HEK293 (cell line): Measurements from ENCODE around the gene SLC35E3.

Experiments used
- BCL11B ChIP-seq: fragments of 450-650 bp; formaldehyde crosslinking; IDR thresholded peaks from 2 replicates; pipeline ENCODE4 v1.5.1; 2016; ENCODE audit warnings: low read depth, missing biosample characterization, missing genetic modification characterization
- GLIS1 ChIP-seq: fragments of 450-650 bp; formaldehyde crosslinking; IDR thresholded peaks from 2 replicates; pipeline ENCODE4 v1.5.1; 2016; ENCODE audit warnings: missing biosample characterization, missing genetic modification characterization
- KLF1 ChIP-seq: fragments of 450-650 bp; formaldehyde crosslinking; IDR thresholded peaks from 2 replicates; pipeline ENCODE4 v1.5.1; 2016; ENCODE audit warnings: missing biosample characterization, missing genetic modification characterization
- KLF16 ChIP-seq: fragments of 450-650 bp; formaldehyde crosslinking; IDR thresholded peaks from 2 replicates; pipeline ENCODE4 v1.5.1; 2017; ENCODE audit warnings: missing biosample characterization, missing genetic modification characterization
- KLF8 ChIP-seq: fragments of 450-650 bp; formaldehyde crosslinking; IDR thresholded peaks from 2 replicates; pipeline ENCODE4 v1.5.1; 2016; ENCODE audit warnings: missing biosample characterization, missing genetic modification characterization
- SP2 ChIP-seq: fragments of 450-650 bp; formaldehyde crosslinking; IDR thresholded peaks from 2 replicates; pipeline ENCODE4 v1.5.1; 2016; ENCODE audit warnings: missing biosample characterization, missing genetic modification characterization
- YY2 ChIP-seq: fragments of 450-650 bp; formaldehyde crosslinking; IDR thresholded peaks from 2 replicates; pipeline ENCODE4 v1.5.1; 2016; ENCODE audit warnings: missing biosample characterization, missing genetic modification characterization
- ZBTB48 ChIP-seq: fragments of 450-650 bp; formaldehyde crosslinking; IDR thresholded peaks from 2 replicates; pipeline ENCODE4 v1.5.1; 2016; ENCODE audit warnings: missing biosample characterization, missing genetic modification characterization
- ZNF10 ChIP-seq: fragments of 450-650 bp; formaldehyde crosslinking; IDR thresholded peaks from 2 replicates; pipeline ENCODE4 v1.5.1; 2017; ENCODE audit warnings: missing biosample characterization, missing genetic modification characterization
- ZNF121 ChIP-seq: fragments of 450-650 bp; formaldehyde crosslinking; IDR thresholded peaks from 2 replicates; pipeline ENCODE4 v1.5.1; 2016; ENCODE audit warnings: missing biosample characterization, missing genetic modification characterization
- ZNF324 ChIP-seq: fragments of 450-650 bp; formaldehyde crosslinking; IDR thresholded peaks from 2 replicates; pipeline ENCODE4 v1.5.1; 2016; ENCODE audit warnings: missing biosample characterization, missing genetic modification characterization
- ZNF37A ChIP-seq: fragments of 450-650 bp; IDR thresholded peaks from 2 replicates; pipeline ENCODE4 v1.5.1; 2018; ENCODE audit warnings: missing biosample characterization, missing genetic modification characterization
- ZNF404 ChIP-seq: fragments of 450-650 bp; formaldehyde crosslinking; IDR thresholded peaks from 2 replicates; pipeline ENCODE4 v1.5.1; 2017; ENCODE audit warnings: missing biosample characterization, missing genetic modification characterization
- ZNF626 ChIP-seq: fragments of 450-650 bp; sonication (Bioruptor Pico); formaldehyde crosslinking; IDR thresholded peaks from 2 replicates; pipeline ENCODE4 v1.5.1; 2018; ENCODE audit warnings: missing biosample characterization, missing genetic modification characterization, inconsistent platforms
- ZNF677 ChIP-seq: fragments of 450-650 bp; IDR thresholded peaks from 2 replicates; pipeline ENCODE4 v1.5.0; 2018; ENCODE audit warnings: missing biosample characterization, mild to moderate bottlenecking, missing genetic modification characterization, moderate library complexity
- ZNF76 ChIP-seq: fragments of 450-650 bp; formaldehyde crosslinking; IDR thresholded peaks from 2 replicates; pipeline ENCODE4; 2016; ENCODE audit warnings: low read depth, missing biosample characterization, missing genetic modification characterization, borderline replicate concordance
- ZNF777 ChIP-seq: fragments of 450-650 bp; formaldehyde crosslinking; IDR thresholded peaks from 2 replicates; pipeline ENCODE4 v1.5.1; 2017; ENCODE audit warnings: missing biosample characterization, missing genetic modification characterization, borderline replicate concordance
- ZNF791 ChIP-seq: fragments of 450-650 bp; formaldehyde crosslinking; IDR thresholded peaks from 2 replicates; pipeline ENCODE4 v1.5.1; 2016; ENCODE audit warnings: missing biosample characterization, missing genetic modification characterization
- ZSCAN30 ChIP-seq: fragments of 450-650 bp; IDR thresholded peaks from 2 replicates; pipeline ENCODE4 v1.5.1; 2018; ENCODE audit warnings: missing biosample characterization, mild to moderate bottlenecking, missing genetic modification characterization, moderate library complexity
- TF ChIP-seq, protein P1 (sequence below): fragments of 450-650 bp; formaldehyde crosslinking; IDR thresholded peaks from 2 replicates; pipeline ENCODE4 v1.5.1; 2016; ENCODE audit warnings: missing biosample characterization, missing genetic modification characterization
- TF ChIP-seq, protein P2 (sequence below): fragments of 450-650 bp; formaldehyde crosslinking; IDR thresholded peaks from 2 replicates; pipeline ENCODE4 v1.5.1; 2016; ENCODE audit warnings: missing biosample characterization, missing genetic modification characterization
- TF ChIP-seq, protein P3 (sequence below): fragments of 450-650 bp; formaldehyde crosslinking; IDR thresholded peaks from 2 replicates; pipeline ENCODE4 v1.5.1; 2016; ENCODE audit warnings: missing biosample characterization, missing genetic modification characterization
- TF ChIP-seq, protein P4 (sequence below): fragments of 450-650 bp; formaldehyde crosslinking; IDR thresholded peaks from 2 replicates; pipeline ENCODE4 v1.5.1; 2016; ENCODE audit warnings: missing biosample characterization, missing genetic modification characterization
- TF ChIP-seq, protein P5 (sequence below): fragments of 450-650 bp; formaldehyde crosslinking; IDR thresholded peaks from 2 replicates; pipeline ENCODE4 v1.5.1; 2017; ENCODE audit warnings: missing biosample characterization, missing genetic modification characterization
- TF ChIP-seq, protein P6 (sequence below): fragments of 450-650 bp; formaldehyde crosslinking; IDR thresholded peaks from 2 replicates; pipeline ENCODE4 v1.5.1; 2016; ENCODE audit warnings: missing biosample characterization, missing genetic modification characterization

Gene SLC35E3

DNA sequence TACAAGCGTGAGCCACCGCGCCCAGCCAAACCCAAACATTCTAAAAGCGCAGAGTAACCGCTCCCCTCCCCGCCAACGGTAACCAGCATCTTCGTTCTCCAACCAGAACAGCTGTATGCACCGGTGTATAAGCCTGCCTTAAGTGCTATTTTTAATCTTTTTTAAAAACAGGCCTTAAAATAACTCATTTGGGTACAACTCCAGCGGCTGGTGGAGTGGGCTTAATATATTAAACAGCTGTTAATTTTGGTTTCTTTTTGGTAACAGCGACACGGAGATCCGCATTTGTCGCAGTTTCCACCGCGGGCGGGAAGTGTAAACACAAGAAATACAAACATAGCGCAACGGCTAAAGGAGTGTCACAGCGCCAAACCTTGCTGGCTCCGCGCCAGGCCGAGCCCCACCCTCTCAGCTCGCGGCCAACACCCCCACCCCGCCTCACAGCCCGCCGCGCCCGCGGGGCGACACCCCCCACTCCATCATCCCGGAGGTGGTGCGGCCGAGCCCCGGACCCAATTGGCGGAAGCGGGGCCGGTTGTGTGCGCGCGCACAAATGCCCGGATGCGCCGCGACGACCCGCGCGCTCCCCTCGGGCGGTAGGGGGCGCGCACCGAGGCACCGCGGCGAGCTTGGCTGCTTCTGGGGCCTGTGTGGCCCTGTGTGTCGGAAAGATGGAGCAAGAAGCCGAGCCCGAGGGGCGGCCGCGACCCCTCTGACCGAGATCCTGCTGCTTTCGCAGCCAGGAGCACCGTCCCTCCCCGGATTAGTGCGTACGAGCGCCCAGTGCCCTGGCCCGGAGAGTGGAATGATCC is 61.8 kb downstream of the SLC35E3 start, which contains the start of gene MDM2 (continued):
- TF ChIP-seq, protein P1, sequence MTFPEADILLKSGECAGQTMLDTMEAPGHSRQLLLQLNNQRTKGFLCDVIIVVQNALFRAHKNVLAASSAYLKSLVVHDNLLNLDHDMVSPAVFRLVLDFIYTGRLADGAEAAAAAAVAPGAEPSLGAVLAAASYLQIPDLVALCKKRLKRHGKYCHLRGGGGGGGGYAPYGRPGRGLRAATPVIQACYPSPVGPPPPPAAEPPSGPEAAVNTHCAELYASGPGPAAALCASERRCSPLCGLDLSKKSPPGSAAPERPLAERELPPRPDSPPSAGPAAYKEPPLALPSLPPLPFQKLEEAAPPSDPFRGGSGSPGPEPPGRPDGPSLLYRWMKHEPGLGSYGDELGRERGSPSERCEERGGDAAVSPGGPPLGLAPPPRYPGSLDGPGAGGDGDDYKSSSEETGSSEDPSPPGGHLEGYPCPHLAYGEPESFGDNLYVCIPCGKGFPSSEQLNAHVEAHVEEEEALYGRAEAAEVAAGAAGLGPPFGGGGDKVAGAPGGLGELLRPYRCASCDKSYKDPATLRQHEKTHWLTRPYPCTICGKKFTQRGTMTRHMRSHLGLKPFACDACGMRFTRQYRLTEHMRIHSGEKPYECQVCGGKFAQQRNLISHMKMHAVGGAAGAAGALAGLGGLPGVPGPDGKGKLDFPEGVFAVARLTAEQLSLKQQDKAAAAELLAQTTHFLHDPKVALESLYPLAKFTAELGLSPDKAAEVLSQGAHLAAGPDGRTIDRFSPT (tag by site-specific recombination) = peak; percentile 64
- TF ChIP-seq ZNF76 (tag by site-specific recombination) = peak; percentile 45; the same call in 1 of the 2 replicates
- TF ChIP-seq ZNF626 (tag by site-specific recombination) = no peak
- peak; percentile 81; the same call in 1 of the 2 replicates for TF ChIP-seq ZSCAN30
- TF ChIP-seq ZNF37A = peak; percentile 60; the same call in 1 of the 2 replicates
- peak; percentile 82; the same call in 1 of the 2 replicates for TF ChIP-seq ZNF324 (tag by site-specific recombination)
- TF ChIP-seq KLF8 (tag by site-specific recombination) = peak; percentile 95
- TF ChIP-seq, protein P2, sequence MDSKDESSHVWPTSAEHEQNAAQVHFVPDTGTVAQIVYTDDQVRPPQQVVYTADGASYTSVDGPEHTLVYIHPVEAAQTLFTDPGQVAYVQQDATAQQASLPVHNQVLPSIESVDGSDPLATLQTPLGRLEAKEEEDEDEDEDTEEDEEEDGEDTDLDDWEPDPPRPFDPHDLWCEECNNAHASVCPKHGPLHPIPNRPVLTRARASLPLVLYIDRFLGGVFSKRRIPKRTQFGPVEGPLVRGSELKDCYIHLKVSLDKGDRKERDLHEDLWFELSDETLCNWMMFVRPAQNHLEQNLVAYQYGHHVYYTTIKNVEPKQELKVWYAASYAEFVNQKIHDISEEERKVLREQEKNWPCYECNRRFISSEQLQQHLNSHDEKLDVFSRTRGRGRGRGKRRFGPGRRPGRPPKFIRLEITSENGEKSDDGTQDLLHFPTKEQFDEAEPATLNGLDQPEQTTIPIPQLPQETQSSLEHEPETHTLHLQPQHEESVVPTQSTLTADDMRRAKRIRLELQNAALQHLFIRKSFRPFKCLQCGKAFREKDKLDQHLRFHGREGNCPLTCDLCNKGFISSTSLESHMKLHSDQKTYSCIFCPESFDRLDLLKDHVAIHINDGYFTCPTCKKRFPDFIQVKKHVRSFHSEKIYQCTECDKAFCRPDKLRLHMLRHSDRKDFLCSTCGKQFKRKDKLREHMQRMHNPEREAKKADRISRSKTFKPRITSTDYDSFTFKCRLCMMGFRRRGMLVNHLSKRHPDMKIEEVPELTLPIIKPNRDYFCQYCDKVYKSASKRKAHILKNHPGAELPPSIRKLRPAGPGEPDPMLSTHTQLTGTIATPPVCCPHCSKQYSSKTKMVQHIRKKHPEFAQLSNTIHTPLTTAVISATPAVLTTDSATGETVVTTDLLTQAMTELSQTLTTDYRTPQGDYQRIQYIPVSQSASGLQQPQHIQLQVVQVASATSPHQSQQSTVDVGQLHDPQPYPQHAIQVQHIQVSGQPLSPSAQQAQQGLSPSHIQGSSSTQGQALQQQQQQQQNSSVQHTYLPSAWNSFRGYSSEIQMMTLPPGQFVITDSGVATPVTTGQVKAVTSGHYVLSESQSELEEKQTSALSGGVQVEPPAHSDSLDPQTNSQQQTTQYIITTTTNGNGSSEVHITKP (tag by site-specific recombination) = peak; percentile 84
- 0 out of 2 replicates have a peak, but pooled peaks have one; percentile 31 for TF ChIP-seq ZNF677 (tag by site-specific recombination)
- TF ChIP-seq, protein P3, sequence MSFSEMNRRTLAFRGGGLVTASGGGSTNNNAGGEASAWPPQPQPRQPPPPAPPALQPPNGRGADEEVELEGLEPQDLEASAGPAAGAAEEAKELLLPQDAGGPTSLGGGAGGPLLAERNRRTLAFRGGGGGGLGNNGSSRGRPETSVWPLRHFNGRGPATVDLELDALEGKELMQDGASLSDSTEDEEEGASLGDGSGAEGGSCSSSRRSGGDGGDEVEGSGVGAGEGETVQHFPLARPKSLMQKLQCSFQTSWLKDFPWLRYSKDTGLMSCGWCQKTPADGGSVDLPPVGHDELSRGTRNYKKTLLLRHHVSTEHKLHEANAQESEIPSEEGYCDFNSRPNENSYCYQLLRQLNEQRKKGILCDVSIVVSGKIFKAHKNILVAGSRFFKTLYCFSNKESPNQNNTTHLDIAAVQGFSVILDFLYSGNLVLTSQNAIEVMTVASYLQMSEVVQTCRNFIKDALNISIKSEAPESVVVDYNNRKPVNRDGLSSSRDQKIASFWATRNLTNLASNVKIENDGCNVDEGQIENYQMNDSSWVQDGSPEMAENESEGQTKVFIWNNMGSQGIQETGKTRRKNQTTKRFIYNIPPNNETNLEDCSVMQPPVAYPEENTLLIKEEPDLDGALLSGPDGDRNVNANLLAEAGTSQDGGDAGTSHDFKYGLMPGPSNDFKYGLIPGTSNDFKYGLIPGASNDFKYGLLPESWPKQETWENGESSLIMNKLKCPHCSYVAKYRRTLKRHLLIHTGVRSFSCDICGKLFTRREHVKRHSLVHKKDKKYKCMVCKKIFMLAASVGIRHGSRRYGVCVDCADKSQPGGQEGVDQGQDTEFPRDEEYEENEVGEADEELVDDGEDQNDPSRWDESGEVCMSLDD (tag by site-specific recombination) = peak; percentile 95
- TF ChIP-seq GLIS1 (tag by site-specific recombination) = peak; percentile 47; the same call in 1 of the 2 replicates
- TF ChIP-seq, protein P4, sequence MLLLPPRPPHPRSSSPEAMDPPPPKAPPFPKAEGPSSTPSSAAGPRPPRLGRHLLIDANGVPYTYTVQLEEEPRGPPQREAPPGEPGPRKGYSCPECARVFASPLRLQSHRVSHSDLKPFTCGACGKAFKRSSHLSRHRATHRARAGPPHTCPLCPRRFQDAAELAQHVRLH (tag by site-specific recombination) = peak; percentile 59; the same call in 1 of the 2 replicates
- no peak for TF ChIP-seq ZNF791 (tag by site-specific recombination)
- TF ChIP-seq KLF16 (tag by site-specific recombination) = peak; percentile 75
- peak; percentile 26; the same call in 1 of the 2 replicates for TF ChIP-seq ZNF777 (tag by site-specific recombination)
- TF ChIP-seq, protein P5, sequence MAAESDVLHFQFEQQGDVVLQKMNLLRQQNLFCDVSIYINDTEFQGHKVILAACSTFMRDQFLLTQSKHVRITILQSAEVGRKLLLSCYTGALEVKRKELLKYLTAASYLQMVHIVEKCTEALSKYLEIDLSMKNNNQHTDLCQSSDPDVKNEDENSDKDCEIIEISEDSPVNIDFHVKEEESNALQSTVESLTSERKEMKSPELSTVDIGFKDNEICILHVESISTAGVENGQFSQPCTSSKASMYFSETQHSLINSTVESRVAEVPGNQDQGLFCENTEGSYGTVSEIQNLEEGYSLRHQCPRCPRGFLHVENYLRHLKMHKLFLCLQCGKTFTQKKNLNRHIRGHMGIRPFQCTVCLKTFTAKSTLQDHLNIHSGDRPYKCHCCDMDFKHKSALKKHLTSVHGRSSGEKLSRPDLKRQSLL (tag by site-specific recombination) = peak; percentile 97
- TF ChIP-seq ZNF404 (tag by site-specific recombination) = no peak
- no peak for TF ChIP-seq ZNF10
- TF ChIP-seq ZBTB48 = 0 out of 2 replicates have a peak, but pooled peaks have one; percentile 64
- TF ChIP-seq ZNF121 (tag by site-specific recombination) = no peak; the same call in 1 of the 2 replicates
- peak; percentile 76 for TF ChIP-seq SP2 (tag by site-specific recombination)
- TF ChIP-seq, protein P6, sequence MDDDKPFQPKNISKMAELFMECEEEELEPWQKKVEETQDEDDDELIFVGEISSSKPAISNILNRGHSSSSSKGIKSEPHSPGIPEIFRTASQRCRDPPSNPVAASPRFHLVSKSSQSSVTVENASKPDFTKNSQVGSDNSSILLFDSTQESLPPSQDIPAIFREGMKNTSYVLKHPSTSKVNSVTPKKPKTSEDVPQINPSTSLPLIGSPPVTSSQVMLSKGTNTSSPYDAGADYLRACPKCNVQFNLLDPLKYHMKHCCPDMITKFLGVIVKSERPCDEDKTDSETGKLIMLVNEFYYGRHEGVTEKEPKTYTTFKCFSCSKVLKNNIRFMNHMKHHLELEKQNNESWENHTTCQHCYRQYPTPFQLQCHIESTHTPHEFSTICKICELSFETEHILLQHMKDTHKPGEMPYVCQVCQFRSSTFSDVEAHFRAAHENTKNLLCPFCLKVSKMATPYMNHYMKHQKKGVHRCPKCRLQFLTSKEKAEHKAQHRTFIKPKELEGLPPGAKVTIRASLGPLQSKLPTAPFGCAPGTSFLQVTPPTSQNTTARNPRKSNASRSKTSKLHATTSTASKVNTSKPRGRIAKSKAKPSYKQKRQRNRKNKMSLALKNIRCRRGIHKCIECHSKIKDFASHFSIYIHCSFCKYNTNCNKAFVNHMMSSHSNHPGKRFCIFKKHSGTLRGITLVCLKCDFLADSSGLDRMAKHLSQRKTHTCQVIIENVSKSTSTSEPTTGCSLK (tag by site-specific recombination) = no peak
- TF ChIP-seq YY2 (tag by site-specific recombination) = no peak
- TF ChIP-seq KLF1 (tag by site-specific recombination) = peak; percentile 87
- peak; percentile 73; the same call in 1 of the 2 replicates for TF ChIP-seq BCL11B (tag by site-specific recombination)
